Tongue (tissue), 2 donors: ENCODE data around the gene POU2F3. TPM values are rescaled to one million over a fixed set of nuclear protein-coding genes. Genes with fewer than 3 reads are reported as not detected.
A peak's percentile ranks its signal among the peaks of the same experiment; 100 is the strongest.

Source experiments
- DNase-seq: peaks from one replicate; pipeline ENCODE4 v3.0.0-alpha.2; 2015
- total RNA-seq: library from RNA; depleted of rRNA; stranded (reverse); fragments of >200 nt; gene quantifications from one replicate; pipeline ENCODE4 v1.2.3, GENCODE V29; 2014

Gene POU2F3
- total RNA-seq, 1 donor from 2014 or later, result 2.1 TPM

DNA sequence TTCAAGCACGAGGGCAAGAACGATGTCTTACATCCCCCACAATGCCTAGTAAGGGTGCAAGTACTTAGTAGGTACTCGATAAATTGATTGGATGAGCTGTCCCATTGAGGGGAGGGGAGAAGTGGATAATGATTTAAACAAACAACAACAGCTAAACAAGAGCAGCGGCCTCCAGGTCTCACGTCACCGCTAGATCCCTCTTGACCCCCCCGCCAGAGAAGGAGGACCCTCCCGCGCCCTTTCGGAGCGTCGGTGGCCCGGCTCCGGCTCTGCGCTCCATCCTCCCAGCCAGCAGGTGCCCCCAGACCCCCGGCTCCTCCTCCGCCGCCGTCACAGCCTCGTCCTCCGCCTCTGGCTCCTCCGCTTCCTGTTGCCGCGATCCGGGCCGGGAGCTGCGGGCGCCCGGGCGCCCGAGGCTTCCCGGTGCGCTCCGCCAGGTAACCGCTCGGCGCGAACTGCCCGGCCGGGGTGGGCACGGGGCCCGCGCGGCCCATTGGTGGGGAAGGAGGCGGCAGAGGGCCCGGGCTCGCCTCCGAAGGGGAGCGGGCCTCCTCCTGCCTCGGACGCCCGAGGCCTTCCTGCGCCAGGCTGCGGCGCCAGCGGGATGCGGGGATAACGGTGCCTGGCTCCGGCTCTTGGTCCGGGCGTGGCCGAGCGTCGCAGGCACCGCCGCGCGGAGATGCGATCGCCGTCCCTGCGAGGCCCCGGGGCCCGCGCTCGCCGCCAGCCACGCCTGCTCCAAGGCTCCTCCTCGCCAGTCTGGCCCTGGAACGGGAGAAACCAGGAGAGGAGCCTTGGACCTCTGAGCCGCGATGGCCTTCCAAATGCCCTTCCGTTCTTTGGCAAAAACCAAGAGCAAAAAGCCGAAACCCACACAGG lies 85.2 kb downstream of the POU2F3 start, which contains the start of gene TLCD5:
Gene TLCD5 (plus strand): TSS at position 368 of the 879 bp plus-strand sequence. CDS start 2,143 bp downstream, outside the sequence.
- DNase-seq, result peak; percentile 89

DNA sequence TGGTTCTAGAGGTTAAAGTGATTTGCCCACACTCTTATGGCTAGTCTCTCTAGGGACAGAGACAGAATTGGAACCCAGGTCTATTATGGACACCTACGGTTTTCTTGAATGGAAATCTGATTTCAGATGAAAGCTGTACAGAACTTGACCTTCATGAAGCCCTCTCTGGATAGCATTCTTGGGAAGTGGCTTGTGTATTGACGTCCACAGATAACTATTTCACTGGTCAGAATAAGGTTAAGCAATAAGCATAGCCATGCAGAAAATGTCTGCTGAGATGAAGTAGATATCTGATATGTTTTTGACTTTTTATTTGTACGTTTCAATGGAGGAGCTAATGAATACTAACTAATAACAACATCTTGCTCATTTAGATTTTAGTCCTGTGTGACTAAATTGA lies 86.3 kb downstream of the POU2F3 start:
- DNase-seq, result no peak

DNA sequence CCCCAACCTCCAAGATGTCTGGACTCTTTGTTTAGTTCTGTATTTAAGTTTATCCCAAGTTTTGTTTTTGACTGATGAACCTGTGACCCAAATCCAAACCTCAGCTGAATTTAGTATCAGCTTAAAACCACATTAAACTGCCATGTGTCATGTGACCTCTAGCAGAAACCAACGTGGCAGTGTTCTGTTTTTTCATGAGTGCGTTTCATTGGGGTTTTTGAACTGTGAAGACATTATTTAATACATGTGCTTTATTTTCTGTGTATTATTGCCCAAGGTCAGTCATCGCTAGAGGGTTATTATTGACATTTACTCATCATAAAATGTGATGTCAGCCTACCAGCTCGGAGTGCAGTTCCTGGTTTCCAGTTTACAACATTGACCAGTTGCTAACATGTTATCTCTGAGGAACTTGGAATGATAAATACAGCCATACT lies 86.9 kb downstream of the POU2F3 start:
- DNase-seq, result no peak

DNA sequence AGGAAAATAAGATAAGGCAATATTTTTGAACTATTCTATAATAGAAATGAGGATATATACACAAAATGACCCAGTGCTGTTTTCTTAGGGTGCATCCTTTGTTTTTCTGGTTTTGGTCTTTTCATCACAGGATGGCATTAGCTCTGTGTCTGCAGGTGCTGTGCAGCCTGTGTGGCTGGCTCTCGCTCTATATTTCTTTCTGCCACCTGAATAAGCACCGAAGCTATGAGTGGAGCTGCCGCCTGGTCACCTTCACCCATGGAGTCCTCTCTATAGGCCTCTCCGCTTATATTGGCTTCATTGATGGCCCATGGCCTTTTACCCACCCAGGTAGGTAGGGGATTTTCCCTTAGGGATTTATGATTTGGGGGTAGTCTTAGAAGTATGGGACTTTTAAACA lies 87.4 kb downstream of the POU2F3 start:
- DNase-seq, result no peak

DNA sequence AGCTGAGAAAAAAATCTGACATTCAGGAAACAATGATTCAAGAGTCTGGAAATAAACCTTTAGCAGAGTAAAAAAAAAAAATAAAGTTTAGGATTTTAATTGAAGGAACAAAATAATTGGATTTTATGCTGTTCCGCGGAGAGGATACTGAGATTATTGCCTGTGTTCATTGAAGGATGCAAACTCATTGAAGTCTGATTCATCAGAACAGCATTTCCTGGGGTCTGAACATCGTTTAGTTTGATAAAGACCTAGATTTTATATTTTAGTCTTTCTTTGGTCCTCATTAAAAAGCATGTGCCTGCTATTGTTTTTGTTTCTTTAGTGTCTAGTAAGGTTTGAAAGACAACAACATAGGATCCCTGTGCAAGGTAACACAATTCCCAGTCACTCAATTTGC lies 89.6 kb downstream of the POU2F3 start:
- DNase-seq, result no peak

DNA sequence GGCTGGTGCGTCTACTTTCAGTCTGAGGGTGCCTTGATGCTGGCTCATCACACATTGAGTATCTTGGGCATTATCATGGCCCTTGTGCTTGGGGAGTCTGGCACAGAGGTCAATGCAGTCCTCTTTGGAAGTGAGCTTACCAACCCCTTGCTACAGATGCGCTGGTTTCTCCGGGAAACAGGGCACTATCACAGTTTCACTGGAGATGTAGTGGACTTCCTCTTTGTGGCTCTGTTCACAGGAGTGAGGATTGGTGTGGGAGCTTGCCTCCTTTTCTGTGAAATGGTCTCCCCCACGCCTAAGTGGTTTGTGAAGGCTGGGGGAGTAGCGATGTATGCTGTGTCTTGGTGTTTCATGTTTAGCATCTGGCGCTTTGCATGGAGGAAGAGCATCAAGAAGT lies 90.1 kb downstream of the POU2F3 start:
- no peak for DNase-seq

DNA sequence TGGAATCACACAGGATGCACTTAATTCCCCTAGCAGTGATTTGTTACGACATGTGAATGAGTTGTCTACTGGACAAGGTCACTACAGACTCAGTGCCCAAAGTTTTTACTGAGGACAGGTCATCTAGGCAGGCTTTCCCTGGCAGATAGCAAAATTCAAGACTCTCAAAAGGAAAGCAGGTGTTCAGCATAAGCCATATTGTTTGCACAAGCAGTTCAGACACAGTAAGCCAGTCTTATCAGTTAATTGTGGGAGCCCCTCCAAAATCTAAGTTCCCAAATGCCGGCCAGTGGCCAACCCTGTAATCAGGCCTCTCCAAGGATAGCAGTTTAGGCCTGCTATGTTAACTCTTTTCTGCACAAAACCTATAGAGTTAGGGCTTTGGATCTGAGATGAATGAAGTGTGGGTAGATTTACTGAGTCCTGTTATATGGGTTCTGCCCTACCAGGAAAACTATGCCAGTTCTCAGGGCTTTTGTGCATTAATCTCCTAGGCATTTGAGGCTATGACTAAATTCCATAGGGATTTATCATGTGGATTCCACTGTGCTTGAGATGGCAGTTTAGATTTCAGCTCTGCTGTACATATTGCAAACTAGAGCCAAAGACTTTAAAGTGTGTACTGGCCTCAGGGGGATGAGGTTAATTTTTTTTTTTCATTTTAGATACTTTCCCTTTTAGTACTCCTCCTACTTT lies 91.5 kb downstream of the POU2F3 start:
- peak; percentile 65 for DNase-seq

DNA sequence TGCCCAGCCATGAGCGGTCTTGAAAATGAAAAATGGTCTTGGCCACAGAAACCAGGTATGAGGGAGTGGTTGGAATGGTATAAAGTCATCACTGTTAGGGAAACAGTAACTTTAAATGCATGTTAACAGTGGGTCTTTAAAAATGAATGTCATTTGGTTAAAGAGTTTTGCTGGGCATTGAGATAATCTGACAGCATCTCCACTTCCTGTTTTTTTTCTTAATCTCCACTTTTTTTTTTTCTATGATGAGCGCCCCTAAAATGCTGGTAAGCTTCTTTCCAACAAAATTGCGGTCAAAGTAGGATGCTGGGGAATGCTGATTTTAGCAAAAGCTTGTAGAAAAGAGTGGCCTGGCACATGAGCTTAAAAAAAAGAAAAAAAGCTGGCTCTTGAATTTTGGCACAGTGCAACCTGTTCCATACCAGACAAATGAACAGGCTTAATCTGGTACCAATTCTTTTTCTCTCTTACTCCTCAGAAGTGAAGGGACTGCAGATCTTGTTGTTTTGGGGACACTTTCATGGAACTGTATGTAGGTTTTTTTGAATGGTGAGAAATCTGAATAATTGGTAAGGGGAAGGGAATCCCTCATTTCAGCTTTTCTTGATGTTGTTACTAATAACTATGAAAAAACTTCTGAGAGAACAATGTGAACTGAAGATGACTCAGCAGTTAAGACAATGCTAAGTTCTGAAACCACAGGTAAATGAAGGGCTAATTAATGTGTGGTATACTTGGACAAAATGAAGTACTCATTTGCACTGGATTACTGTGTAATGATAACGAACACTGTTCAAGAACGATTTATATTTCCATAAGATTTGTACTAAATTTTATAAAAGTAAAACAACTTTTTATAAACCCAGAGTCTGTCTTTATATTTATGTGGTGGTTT lies 93.1 kb downstream of the POU2F3 start:
- no peak for DNase-seq

DNA sequence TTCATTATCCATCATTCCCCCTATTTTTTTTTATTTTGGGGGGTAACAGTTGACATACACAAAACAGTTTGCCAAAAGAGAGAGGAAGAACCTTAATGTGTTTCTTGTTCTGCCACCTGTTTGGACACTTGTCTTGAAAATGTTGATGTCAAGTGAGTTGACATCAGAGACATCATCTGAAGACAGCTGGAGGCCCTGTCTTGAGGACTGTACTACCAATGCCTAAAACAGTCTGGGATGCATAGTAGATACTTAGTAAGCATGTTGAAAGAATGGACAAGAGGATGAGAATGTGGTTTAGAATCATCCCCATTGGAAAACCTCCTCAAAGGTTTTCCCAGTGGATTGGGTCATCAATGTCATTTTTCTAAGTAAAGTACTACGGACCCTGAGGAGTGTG lies 93.9 kb downstream of the POU2F3 start:
- peak; percentile 42 for DNase-seq

DNA sequence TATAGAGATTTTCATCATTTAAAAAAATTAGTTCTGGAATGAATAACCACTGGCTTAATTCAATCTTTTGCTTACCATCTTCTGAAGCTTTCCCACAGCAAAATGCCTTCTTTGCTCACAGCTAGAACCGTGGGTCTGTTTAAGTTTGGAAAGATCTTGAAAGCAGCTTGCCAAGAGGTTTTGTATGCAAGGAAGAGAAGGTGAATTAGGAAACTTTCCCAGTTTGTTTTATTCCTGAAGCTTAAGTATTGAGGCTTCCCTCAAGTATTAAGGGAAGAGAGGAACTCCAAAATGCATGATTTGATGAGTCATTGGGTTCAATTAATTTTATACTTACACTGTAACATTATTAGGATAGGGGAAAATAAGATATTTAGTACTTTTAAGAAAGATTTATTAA lies 94.4 kb downstream of the POU2F3 start:
- DNase-seq, result no peak

DNA sequence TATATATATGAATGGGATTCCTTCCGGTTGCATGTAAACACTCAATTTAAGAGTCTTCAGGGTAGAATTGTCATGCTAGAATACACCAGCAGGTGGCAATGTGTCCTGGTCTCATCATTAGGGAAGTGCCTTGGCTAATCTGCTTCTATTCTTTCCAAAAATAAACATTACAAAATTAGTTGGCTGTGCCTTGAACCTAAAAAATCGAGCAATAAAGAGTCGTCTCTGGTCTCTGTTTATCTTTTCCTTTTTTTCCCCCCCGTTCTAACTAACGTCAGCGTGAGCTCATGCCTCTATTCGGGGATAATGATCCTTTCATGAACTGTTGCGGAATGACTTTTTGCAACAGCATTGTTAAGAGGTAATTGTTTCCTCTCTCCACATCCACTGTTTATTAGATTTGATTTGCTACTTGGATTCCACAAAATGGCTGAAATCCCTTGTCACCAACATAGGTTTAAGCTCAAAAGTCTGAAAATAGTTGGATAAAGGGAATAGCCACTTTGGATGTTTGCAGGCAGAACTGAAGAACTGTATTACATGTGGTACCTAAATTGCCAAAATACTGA lies 95.0 kb downstream of the POU2F3 start:
- DNase-seq, result peak; percentile 94

DNA sequence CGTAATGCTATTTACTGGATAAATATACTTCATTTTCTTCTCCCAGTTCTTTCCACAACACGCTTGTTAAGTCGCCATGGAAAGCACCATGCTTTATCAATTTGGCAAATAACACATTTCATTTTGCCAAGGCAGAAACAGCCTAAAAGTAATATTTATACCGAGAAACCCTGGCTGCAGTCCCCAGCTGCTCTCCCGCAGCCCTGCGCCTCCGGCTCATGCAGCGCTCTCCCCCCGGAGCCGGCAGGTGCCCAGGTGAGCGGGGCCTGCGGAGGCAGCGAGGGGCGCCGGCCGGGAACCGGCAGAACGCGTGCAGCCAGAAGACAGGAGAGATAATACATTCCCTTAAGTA lies 95.6 kb downstream of the POU2F3 start:
- DNase-seq, result peak; percentile 76

DNA sequence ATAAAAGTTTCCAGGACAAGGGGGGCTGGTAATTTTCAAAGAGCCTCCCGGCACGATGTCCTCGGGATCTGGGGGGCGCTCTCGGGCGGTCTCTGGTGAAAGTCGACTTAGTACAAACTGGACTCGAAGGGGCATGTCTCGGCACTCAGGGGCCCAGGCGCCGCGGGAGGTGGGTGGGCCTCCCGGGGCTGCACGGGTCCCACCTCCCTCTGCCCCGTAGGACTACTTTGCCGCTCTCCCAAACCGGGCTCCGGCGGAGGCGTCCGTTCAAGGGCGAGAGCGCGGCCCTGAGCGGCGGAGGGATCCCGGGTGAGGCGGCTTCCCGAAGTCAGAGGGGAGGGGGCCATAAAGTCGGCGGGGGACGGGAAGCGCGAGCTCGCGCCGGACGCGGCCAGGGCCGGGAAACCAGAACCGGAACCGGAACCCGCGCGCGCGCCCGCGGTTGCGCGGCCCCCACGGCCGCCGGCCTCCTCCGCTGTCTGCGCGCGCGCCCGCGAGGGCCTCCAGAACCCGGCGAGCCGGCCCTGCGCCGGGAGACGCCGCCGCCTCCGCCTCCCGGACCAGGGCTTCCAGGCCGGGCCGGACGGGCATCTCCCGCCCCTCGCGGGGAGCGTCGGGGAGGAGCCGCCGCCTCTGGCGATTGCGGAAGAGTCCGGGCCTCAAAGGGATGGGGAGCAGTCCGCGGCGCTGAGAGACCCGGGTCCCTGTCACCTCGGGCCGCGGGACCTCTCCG lies 96.1 kb downstream of the POU2F3 start, which contains the start of gene ARHGEF12:
Gene ARHGEF12 (plus strand): TSS at position 506 of the 733 bp plus-strand sequence. CDS start 831 bp downstream, outside the sequence.
- peak; percentile 98 for DNase-seq

DNA sequence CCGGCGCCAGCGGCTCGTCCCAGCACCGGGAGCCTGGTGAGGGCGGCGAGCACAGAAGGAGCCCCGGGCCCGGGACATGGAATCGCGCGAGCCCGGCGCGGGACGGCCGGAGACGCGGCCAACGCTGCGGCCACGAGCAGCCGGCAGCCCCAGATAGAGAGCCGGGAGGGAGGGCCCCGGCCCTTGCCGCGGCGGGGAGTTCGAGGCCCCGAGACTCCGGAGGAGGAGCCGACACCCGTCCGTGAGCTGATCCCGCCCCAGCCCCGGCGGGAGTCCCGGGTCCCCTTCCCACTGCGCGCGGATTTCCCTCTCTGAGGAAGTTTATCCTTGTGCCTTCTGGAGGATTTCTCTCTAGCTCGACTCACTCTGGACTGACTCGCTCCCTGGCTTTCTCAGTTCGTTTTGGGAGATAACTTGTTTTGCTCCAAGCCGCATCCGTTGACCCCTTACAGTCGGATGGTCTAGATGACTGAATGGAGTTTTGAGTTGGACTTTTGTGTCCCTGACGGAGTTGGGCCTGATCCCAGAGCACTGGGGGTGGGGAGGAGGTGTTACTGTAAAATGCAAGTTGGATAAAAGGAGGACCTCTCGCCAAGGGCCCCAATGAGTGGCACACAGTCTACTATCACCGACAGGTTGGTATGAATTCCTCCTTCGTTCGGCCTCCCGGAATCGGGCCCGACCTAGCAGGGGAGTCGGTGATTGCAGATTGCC lies 96.9 kb downstream of the POU2F3 start:
- DNase-seq, result peak; percentile 68

DNA sequence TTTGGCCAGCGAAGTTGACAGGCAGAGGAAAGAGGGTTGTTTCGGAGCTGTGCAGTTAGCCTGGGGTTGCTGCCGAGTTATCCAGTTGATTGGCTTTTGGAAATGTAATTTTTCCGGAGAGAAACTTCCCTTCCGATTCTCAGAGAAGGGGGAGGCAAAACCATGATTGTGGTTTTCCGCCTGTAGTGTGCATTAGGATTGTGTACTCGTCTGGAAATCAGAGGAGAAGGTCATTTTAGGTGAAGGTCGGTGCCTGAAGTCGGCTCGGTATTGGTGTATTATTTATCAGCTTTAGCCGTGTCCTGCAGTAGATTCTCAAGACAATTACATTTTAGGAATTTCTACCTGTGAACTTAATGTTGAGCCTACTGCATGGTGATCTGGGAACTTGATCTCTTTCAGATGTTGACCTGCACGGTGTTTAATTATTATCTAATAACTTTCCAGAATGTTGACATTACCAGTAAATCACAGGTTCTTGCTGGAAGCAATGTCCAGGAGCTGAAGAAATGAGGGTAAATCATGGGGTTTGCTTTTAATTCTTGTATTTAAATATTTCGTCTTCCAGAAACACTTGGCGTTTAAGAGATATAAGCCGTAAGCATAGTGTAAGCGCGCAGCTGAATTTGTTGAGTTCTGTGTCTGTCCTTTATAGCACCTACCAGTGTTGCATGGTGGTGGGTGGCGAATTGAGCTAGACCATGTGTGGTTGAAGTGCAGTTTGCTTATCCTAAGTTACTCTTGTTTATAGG lies 97.6 kb downstream of the POU2F3 start:
- DNase-seq, result peak; percentile 56

DNA sequence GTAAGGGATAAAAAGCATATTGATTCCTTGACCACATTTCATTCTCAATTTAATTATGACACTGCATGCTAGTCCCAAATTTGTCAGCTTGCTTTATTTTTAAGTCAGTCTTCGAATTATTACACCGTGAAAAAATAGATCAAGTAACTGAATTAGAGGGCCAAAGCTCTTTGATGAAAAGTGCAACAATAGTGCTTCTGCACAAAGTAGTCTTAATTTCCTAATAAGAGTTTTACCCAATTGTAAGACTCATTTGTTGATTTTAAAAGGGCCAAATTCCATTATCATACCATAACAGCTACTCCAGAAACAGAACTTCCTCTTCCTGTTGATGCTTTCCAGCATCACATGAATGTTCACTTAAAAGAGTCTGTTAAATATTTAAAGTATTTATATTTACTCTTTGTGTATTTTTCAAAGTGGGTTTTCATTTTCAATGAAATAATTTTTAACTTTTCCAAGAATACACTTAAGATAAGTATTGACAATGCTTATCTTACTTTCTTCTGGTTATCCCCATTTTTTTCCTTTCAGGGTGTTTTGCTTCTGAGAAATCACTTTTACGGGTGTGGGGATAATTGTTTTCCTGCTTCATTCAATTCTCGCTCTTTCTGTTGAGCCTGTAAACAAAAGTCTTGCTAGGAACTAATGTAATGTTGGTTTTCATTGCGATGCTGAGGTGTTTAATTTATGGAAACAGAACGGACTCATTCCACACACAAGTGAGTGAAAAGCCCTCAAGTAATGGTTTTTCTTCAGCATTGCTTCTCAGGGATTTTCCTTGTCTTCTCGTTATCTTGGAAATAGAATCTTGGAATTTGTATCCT lies 98.4 kb downstream of the POU2F3 start:
- no peak for DNase-seq

DNA sequence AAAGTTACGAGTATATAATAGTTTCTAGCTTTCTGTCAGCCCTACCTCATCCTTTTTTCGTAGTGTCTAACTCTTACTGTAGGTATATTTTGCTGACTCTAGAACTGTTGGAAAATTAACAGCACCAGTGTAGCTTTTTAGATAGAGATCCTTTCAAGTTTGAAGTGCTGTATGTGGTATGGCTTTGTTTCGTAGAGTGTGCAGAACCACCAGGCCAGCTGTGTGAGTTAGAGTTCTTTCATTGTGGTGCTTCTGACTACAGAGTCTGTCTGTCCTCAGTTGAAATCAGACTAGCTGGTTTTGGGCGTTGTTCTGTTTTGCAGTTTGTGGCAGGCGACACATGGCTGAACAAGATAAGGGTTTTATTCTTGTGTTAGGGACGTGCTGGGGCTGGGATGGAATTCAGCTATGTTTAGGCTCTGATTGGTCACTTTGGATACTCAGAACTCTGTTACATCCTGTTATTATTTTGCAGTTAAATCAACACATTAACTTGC lies 99.5 kb downstream of the POU2F3 start:
- peak; percentile 76 for DNase-seq

DNA sequence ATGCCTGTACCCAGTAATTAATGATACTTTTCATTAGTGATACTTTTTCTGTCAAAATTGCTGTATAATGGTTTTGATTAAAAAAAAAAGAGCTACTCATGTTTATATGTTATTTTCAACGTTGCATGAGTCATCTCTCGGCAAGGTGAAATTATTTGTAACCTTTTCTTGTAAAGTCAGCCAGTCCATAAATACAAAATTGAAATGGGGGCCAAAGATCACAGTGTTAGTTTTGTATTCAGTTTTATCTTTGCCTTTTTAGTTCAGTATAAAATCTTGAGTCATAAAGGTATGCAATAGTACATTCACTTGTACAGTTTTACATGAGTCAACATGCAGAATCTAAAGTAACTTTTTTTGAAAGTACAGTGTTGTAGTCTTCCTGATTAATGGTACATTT lies 100.6 kb downstream of the POU2F3 start:
- DNase-seq, result no peak

DNA sequence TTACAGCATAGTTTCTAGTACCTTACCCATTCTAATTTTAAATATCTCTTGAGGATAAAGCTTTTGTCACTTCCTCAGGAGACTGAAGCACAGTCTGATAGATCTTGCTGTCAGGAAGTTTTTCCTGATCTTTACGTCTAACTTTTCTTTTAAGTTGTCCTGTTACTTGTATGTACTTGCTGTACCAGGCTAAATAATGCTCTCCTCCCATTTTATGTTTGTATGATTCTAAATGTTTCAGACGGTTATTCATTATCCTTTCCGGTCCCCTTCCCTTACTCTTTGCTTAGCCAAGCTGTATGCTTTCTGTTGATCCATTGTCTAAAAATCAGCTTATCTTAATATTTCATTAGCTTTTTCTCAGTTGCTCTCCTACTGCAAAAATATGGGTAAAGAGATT lies 102.3 kb downstream of the POU2F3 start:
- no peak for DNase-seq
